HG02798 (cell line): ENCODE data around the gene AGMAT.

Experiments
- ATAC-seq: cut with Tn5 transposase; IDR thresholded peaks from one replicate; pipeline ENCODE4 v1.9.1; 2021; ENCODE audit warnings: mild to moderate bottlenecking; ENCODE audit not compliant: unreplicated experiment, poor library complexity

The AGMAT gene

GRCh38 chr1:15584489-15585363 is at the start of gene AGMAT:
Gene AGMAT, minus strand, starts transcription at chr1:15585051. Its CDS starts 84 bp downstream, at chr1:15584967.
- ATAC-seq: peak; percentile 72

DNA sequence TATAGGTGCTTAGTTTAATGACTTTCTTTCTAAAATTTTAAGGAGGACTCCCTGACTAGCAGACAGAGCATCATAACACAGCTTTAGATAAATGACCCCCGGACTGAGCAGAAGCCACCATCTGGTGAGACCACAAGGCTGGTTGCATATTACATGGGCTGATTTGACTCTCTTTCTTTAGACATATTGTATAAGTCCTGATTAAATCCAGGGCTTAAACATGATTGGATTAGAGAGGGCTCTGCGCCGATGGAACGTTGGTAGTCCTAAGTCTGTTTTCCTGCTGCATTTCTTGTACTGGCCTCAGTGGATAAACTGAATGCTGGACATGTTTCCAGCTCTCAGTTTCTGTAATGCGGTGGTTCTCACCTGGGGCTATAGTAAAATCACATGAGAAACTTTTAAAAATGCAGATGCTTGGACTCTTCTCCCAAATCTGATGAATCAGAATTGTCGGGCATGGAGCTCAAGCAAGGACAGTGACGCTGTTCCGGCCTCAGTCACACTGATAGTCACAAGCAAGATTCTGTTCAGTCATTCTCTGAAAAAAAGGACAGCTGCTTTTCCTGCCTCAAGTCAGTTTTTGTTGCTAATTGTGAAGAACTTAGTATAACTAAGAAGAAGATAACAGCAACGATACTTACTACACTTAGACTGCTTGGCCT is 49.0 kb upstream of the AGMAT start:
- no peak for ATAC-seq

- peak; percentile 19 for ATAC-seq
These were observed 43.2 kb upstream of the AGMAT start for GRCh38 chr1:15628003-15628402.

- ATAC-seq: peak; percentile 88
These were observed 42.6 kb upstream of the AGMAT start for GRCh38 chr1:15627343-15627988.

GRCh38 chr1:15626269-15626950 is 41.6 kb upstream of the AGMAT start:
- ATAC-seq: no peak

- ATAC-seq: no peak
These were observed 40.4 kb upstream of the AGMAT start for GRCh38 chr1:15625056-15625917.

- ATAC-seq: no peak
These were observed 39.4 kb upstream of the AGMAT start for GRCh38 chr1:15624133-15624714.

GRCh38 chr1:15623435-15623834 is 38.6 kb upstream of the AGMAT start:
- no peak for ATAC-seq

- no peak for ATAC-seq
These were observed 38.0 kb upstream of the AGMAT start for GRCh38 chr1:15622712-15623373.

DNA sequence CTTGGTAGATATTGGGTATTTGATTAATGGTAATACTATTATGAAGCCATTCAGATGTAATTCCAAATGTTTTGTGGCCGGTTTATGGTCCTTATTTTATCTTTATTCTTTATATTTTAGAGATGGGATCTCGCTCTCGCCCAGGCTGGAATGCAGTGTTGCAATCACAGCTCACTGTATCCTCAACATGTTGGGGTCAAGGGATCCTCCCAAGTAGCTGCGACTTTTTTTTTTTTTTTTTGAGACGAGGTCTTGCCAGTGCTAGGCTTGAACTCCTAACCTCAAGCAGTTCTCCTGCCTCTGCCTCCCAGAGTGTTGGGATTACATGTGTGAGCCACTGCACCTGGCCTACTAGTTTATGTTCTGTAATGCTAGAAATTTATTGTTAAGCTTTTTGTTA is 37.1 kb upstream of the AGMAT start:
- ATAC-seq: no peak

DNA sequence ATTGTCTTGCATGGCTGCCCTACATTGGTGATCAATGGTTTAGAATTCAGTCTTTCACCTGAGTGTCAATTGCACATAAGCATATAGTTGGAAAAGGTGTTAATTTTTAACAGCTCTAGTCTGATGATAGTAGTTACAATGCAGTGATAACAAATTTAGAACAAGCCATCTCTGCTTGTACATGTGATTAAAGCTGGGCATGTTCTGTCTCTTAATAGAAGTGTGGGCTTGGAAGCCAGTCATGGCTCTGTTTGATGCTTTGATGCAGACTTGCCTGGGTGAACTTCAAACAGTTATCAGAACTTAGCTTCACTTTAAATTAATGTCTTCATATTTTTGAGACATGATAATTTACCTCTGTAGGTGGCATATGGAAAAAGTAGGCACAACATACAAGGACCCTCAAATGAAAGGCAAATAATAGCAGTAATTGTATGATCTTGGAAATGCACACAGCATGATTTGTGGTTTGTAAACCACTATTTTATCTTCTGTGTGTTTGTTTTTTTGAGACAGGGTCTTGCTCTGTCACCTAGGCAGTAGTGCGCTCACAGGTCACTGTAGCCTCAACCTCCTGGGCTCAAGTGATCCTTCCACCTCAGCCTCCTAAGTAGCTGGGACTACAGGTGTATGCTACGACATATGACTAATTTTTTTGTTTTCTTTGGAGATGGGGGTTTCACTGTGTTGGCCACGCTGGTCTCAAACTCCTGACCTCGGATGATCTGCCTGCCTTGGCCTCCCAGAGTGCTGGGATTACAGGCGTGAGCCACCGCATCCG is 36.2 kb upstream of the AGMAT start:
- no peak for ATAC-seq

GRCh38 chr1:15620155-15620545 is 35.3 kb upstream of the AGMAT start:
- ATAC-seq: no peak

- ATAC-seq: no peak
These were observed 34.0 kb upstream of the AGMAT start for GRCh38 chr1:15618655-15619525.

GRCh38 chr1:15618077-15618654 is 33.3 kb upstream of the AGMAT start:
- peak; percentile 24 for ATAC-seq

DNA sequence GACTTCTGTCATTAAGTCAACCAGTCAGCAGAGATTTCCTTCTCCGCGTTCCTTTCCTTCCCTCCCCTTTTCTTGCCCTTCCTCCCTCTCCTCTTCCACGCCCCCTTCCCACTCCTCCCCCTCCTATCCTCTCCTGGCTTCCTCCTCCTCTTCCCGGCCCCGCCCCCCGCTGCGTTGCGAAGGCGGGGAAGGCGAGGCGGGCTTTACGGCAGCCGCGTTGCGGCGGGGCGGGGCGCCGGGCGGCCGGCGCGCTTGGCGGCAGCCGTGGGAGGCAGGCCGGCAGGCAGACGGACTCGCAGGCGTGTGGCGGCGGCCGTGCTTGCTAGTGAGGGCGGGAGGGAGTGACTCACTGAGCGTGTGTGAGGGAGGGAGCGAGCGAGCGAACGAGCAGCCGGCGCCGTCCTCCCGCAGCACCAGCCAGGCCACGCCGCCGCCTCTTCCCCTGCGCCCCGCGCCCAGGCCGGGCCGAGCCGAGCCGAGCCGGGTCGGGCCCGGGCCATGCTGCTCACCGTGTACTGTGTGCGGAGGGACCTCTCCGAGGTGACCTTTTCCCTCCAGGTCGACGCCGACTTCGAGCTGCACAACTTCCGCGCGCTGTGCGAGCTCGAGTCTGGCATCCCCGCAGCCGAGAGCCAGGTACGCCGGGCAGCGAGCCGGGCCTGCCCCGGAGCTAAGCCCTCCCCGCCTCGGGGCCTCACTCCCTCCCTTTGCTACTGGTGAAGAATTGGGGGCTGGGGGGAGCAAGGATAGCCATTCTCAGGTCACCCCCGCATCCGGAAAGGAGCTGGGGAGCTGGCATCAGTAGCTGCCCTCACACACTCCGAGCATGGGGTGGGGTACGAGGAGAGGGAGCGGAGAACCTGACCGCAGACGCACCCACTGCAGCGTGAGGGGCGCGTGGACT is 32.6 kb upstream of the AGMAT start, which contains the start of gene DDI2:
DDI2 (plus strand) TSS at position 286 of the 904 bp plus-strand sequence; CDS start at position 499, 213 bp downstream.
- peak; percentile 86 for ATAC-seq
